Testis (tissue), 3 donors: ENCODE data around the gene SVBP. TPM values are rescaled to one million over a fixed set of nuclear protein-coding genes. Genes with fewer than 3 reads are reported as not detected.
"Not testable (repeated sequence)": the region's sequence is repeated elsewhere in the genome, so short reads cannot be mapped to it uniquely, and the experiment has no call there.

ENCODE experiments used
- DNase-seq: peaks from one replicate; pipeline ENCODE4 v3.0.0-alpha.2; 2019
- H3K27ac ChIP-seq, 2 donors: fragments of 200-600 bp; sonication (generic); one replicate each; pipeline ENCODE4 v1.5.1; 2019
- H3K27me3 ChIP-seq: fragments of 200-600 bp; sonication (generic); one replicate; pipeline ENCODE4 v1.5.1; 2019
- H3K36me3 ChIP-seq: fragments of 200-600 bp; sonication (generic); one replicate; pipeline ENCODE4 v1.5.1; 2017; ENCODE audit warnings: low read depth; ENCODE audit errors: missing control alignments
- H3K4me1 ChIP-seq: fragments of 200-600 bp; sonication (generic); one replicate; pipeline ENCODE4 v1.5.1; 2019
- H3K4me3 ChIP-seq, 2 donors: fragments of 200-600 bp; sonication (generic); one replicate each; pipeline ENCODE4 v1.5.1; 2017 to 2019
- H3K9me3 ChIP-seq: fragments of 200-600 bp; sonication (generic); one replicate; pipeline ENCODE4 v1.5.1; 2017
- POLR2A ChIP-seq: fragments of 450-650 bp; IDR thresholded peaks from one replicate; pipeline ENCODE4 v1.6.1; 2017; ENCODE audit warnings: antibody characterized with exemption, mild to moderate bottlenecking, moderate library complexity
- WGBS, 2 donors: methylation state at CpG; one replicate each; pipeline ENCODE4 v1.1.5; 2018; 5-methylcytosine and 5-hydroxymethylcytosine counted together
- intact Hi-C: fragments of 100-400 bp; cut with DNase I; formaldehyde crosslinking; loops from one replicate; pipeline ENCODE4 v1.15.1; 2023; ENCODE audit warnings: low total_unique reads
- polyA plus RNA-seq: library from polyadenylated mRNA; stranded (reverse); fragments of 350-450 nt; fragmentation: Illumina TruSeq; extraction: RNeasy Lipid Tissue Mini Kit (QIAGEN cat#74804); gene quantifications from one replicate; pipeline ENCODE4 v1.2.3, GENCODE V29; 2014; ENCODE audit warnings: low read depth, low replicate concordance; ENCODE audit not compliant: insufficient read depth
- total RNA-seq, 2 donors: library from RNA; depleted of rRNA; stranded (reverse); fragments of >200 nt; gene quantifications; one replicate each; pipeline ENCODE4 v1.2.3, GENCODE V29; 2016
- TF ChIP-seq, protein P1 (sequence below), 3 experiments: fragments of 450-650 bp in 2 of 3; fragments of 200-600 bp in 1 of 3; sonication (generic) in 1 of 3; IDR thresholded peaks; one replicate each; pipeline ENCODE4 v1.5.1; 2016 to 2019; ENCODE audit warnings: antibody characterized with exemption in 3 of 3, mild to moderate bottlenecking in 2 of 3, moderate library complexity in 1 of 3

Gene SVBP
- total and polyA plus RNA-seq, 3 donors from 2014 or later, result 36.2 to 86.0 (median 47.9) TPM

DNA sequence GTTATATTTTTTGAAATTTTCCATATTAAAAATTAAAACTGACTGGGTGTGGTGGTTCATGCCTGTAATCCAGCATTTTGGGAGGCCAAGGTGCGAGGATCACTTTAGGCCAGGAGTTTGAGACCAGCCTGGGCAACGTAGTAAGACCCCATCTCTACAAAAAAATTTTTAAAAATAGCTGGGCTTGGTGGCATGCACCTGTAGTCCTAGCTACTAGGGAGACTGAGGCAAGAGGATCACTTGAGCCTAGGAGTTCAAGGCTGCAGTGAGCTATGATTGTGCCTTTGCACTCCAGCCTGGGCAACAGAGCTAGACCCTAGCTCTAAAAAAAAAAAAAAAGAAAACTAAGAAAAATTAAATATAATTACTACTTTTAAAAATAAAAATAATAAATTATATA lies 4.5 kb upstream of the SVBP start:
- no peak for TF ChIP-seq POLR2A
- TF ChIP-seq, protein P1, sequence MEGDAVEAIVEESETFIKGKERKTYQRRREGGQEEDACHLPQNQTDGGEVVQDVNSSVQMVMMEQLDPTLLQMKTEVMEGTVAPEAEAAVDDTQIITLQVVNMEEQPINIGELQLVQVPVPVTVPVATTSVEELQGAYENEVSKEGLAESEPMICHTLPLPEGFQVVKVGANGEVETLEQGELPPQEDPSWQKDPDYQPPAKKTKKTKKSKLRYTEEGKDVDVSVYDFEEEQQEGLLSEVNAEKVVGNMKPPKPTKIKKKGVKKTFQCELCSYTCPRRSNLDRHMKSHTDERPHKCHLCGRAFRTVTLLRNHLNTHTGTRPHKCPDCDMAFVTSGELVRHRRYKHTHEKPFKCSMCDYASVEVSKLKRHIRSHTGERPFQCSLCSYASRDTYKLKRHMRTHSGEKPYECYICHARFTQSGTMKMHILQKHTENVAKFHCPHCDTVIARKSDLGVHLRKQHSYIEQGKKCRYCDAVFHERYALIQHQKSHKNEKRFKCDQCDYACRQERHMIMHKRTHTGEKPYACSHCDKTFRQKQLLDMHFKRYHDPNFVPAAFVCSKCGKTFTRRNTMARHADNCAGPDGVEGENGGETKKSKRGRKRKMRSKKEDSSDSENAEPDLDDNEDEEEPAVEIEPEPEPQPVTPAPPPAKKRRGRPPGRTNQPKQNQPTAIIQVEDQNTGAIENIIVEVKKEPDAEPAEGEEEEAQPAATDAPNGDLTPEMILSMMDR (IDR thresholded peaks at IDR 0.05), result no peak
- no peaks in the 10 kb centered on the region for H3K27me3 ChIP-seq
- H3K4me1 ChIP-seq, result no peaks in the 10 kb centered on the region
- DNase-seq, result no peak
- no peaks in the 10 kb centered on the region for H3K36me3 ChIP-seq
- 91 to 97% methylated on average over 2 of the region's 2 CpGs for WGBS, 2 donors
- intact Hi-C loops, result no loop called here
- no peak overlapping the region for H3K27ac ChIP-seq
- H3K4me3 ChIP-seq, result no peak overlapping the region
- no peaks in the 10 kb centered on the region for H3K9me3 ChIP-seq

DNA sequence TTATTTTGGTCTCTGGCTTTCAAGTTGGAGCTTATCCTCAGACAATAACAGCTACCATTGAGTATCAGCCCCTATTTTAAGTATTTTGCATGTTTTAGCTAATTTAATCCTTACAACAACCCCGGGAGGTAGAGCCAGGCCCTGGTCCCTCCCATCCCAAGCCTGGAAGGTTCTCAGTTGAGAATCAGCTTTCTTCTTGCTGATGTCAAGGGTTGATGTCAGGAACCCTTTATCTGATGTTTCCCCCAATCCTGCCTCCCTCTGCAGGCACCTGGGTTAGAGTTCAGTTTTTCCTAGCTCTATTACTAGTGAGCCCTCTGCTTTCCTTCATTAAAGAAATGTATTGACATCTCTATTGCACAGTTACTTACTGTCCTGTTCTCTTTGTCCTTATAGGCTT lies 3.6 kb upstream of the SVBP start:
- TF ChIP-seq, protein P1 (IDR thresholded peaks at IDR 0.05), result no peak
- TF ChIP-seq POLR2A, result no peak
- Histone ChIP-seq H3K36me3 (no peaks in the 10 kb centered on the region), H3K27ac (no peak overlapping the region), H3K4me1 (peaks cover 8% of the 10 kb centered on the region), H3K4me3 (no peak overlapping the region), H3K27me3 (no peaks in the 10 kb centered on the region), H3K9me3 (no peaks in the 10 kb centered on the region)
- intact Hi-C loops, result no loop called here
- no peak for DNase-seq
- WGBS, 2 donors, result 77 to 91% methylated on average over 1 of the region's 1 CpG

DNA sequence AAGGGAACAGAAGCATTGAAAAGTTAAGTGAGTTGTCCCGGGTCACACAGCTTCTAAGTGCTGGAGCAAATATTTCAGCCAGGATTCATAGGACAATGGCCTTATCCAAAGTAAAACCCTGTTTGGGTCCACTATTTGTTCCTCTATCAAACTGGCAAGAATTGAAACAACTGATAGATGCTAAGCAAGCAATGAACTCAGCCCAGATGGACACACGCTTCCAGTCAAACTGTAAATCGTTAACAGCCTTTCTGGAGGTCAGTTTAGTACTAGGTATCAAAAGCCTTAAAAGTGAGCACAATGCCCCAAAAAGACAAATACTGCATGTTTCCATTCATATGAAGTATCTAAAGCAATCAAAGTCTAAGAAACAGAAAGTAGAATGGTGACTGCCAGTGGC lies 779 bp upstream of the SVBP start:
- TF ChIP-seq POLR2A, result peak; percentile 18
- TF ChIP-seq, protein P1 (IDR thresholded peaks at IDR 0.05), result no peak
- intact Hi-C loops, result no loop called here
- H3K9me3 ChIP-seq, result no peaks in the 10 kb centered on the region
- no peak overlapping the region for H3K27ac ChIP-seq
- 72 to 83% methylated on average over 3 of the region's 3 CpGs for WGBS, 2 donors
- H3K27me3 ChIP-seq, result no peaks in the 10 kb centered on the region
- DNase-seq, result no peak
- H3K36me3 ChIP-seq, result no peaks in the 10 kb centered on the region
- H3K4me1 ChIP-seq, result peaks cover 9% of the 10 kb centered on the region
- H3K4me3 ChIP-seq, result no peak overlapping the region

DNA sequence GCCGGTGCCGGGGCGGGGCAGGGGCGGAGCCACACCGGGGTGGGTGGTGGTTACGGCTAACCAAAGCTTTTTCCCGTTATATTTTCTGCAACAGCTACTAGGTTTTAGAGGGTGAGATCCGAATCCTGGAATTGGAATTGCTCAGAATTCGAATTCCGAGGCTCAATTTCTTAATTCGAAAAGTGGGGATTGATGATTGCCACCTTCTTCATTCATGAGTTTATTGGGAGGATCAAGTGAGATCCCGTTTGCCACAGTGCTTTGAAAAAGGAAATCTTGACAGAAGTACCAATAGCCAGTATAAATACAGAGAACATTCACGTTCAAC lies 207 bp upstream of the SVBP start:
- Histone ChIP-seq H3K9me3 (no peaks in the 10 kb centered on the region), H3K27ac (peak overlapping the region in 1 of 2 donors; percentile 97), H3K36me3 (no peaks in the 10 kb centered on the region), H3K4me1 (peaks cover 9% of the 10 kb centered on the region), H3K4me3 (peak overlapping the region; percentile 63 to 77), H3K27me3 (no peaks in the 10 kb centered on the region)
- intact Hi-C loops, result no loop called here
- DNase-seq, result no peak
- TF ChIP-seq, protein P1 (IDR thresholded peaks at IDR 0.05), result no peak
- TF ChIP-seq POLR2A, result no peak
- WGBS, 2 donors, result 0% methylated on average over 8 to 11 of the region's 13 CpGs

DNA sequence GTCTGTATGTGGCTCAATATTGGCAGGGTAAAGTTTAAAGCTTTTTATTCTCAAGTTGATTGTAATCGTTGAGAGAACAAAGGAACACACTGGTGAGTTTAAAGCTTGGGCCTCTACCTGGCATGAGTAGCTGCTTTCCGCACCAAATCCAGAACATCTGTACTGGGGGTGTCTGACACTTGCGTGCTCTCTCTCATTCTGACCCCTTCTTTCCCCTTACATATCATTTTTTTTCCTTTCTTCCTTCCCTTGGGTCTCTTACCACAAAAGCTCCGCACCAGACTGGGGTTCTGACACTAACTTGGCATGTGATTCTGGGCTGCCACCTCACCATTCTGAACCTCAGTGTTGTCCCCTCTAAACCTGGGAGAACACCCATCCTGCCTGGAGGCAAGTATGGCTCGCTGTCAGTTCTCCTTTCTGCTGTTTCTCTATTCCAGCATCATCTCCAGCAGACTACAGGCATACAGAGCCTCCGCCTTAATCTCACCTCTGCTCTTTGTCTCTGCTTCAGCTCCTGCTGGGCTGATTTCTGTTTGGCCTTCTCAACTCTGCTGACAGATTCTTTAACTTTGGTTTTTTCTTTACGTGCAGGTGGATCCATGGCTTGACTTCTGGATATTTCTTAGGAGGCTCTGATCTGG lies 1.1 kb downstream of the SVBP start:
- 16 to 19% methylated on average over 7 of the region's 7 CpGs for WGBS, 2 donors
- TF ChIP-seq, protein P1 (IDR thresholded peaks at IDR 0.05), result no peak
- no peaks in the 10 kb centered on the region for H3K36me3 ChIP-seq
- DNase-seq, result no peak
- H3K27me3 ChIP-seq, result no peaks in the 10 kb centered on the region
- H3K4me1 ChIP-seq, result peaks cover 9% of the 10 kb centered on the region
- peak overlapping the region; percentile 63 to 77 for H3K4me3 ChIP-seq
- intact Hi-C loops, result no loop called here
- H3K9me3 ChIP-seq, result no peaks in the 10 kb centered on the region
- peak overlapping the region; percentile 89 to 97 for H3K27ac ChIP-seq

DNA sequence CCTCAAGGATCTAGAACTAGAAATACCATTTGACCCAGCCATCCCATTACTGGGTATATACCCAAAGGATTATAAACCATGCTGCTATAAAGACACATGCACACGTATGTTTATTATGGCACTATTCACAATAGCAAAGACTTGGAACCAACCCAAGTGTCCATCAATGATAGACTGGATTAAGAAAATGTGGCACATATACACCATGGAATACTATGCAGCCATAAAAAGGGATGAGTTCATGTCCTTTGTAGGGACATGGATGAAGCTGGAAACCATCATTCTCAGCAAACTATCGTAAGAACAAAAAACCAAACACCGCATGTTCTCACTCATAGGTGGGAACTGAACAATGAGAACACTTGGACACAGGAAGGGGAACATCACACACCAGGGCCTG lies 2.4 kb downstream of the SVBP start:
- intact Hi-C loops, H3K27me3 ChIP-seq, DNase-seq, H3K27ac ChIP-seq, H3K4me3 ChIP-seq, H3K4me1 ChIP-seq, H3K36me3 ChIP-seq, H3K9me3 ChIP-seq: not testable (repeated sequence)
- 95% methylated on average over 2 of the region's 3 CpGs for WGBS, 2 donors
